ENCODE measurements around the gene LIN28B.

Gene LIN28B

GRCh38 chr6:105038259-105038658, 81.4 kb downstream of the LIN28B start:
- no peak for DNase-seq
- no peak overlapping the region for H3K27ac ChIP-seq
- no peak for TF ChIP-seq CTCF (IDR thresholded peaks at IDR 0.05)
- H3K4me1 ChIP-seq: no peaks in the 10 kb centered on the region
- intact Hi-C loops (cut with DNase I; ENCODE audit: low total_unique reads): no loop called here
- no peak overlapping the region for H3K4me3 ChIP-seq
- no peaks in the 10 kb centered on the region for H3K27me3 ChIP-seq
- no peaks in the 10 kb centered on the region for H3K36me3 ChIP-seq
- no peaks in the 10 kb centered on the region for H3K9me3 ChIP-seq

- H3K4me1 ChIP-seq: no peaks in the 10 kb centered on the region
- DNase-seq: no peak
- intact Hi-C loops (cut with DNase I; ENCODE audit: low total_unique reads): no loop called here
- no peaks in the 10 kb centered on the region for H3K9me3 ChIP-seq
- H3K27ac ChIP-seq: no peak overlapping the region
- TF ChIP-seq CTCF (IDR thresholded peaks at IDR 0.05): no peak
- H3K4me3 ChIP-seq: no peak overlapping the region
- no peaks in the 10 kb centered on the region for H3K36me3 ChIP-seq
- H3K27me3 ChIP-seq: no peaks in the 10 kb centered on the region
Measured at GRCh38 chr6:105041880-105042279, 85.0 kb downstream of the LIN28B start.

- no peak for DNase-seq
- Histone ChIP-seq H3K27ac (no peak overlapping the region), H3K4me3 (no peak overlapping the region), H3K36me3 (no peaks in the 10 kb centered on the region), H3K9me3 (no peaks in the 10 kb centered on the region), H3K27me3 (no peaks in the 10 kb centered on the region), H3K4me1 (no peaks in the 10 kb centered on the region)
- intact Hi-C loops (cut with DNase I; ENCODE audit: low total_unique reads): no loop called here
- TF ChIP-seq CTCF (IDR thresholded peaks at IDR 0.05): no peak
Measured at GRCh38 chr6:105042648-105043047, 85.7 kb downstream of the LIN28B start.

- no peaks in the 10 kb centered on the region for H3K4me1 ChIP-seq
- no peak for TF ChIP-seq CTCF (IDR thresholded peaks at IDR 0.05)
- no peak for DNase-seq
- no peaks in the 10 kb centered on the region for H3K9me3 ChIP-seq
- no peak overlapping the region for H3K4me3 ChIP-seq
- H3K36me3 ChIP-seq: no peaks in the 10 kb centered on the region
- intact Hi-C loops (cut with DNase I; ENCODE audit: low total_unique reads): no loop called here
- H3K27me3 ChIP-seq: no peaks in the 10 kb centered on the region
- no peak overlapping the region for H3K27ac ChIP-seq
Measured at GRCh38 chr6:105043979-105044378, 87.1 kb downstream of the LIN28B start.

GRCh38 chr6:105045526-105045925, 88.6 kb downstream of the LIN28B start:
- H3K27ac ChIP-seq: no peak overlapping the region
- no peaks in the 10 kb centered on the region for H3K4me1 ChIP-seq
- DNase-seq: no peak
- intact Hi-C loops (cut with DNase I; ENCODE audit: low total_unique reads): no loop called here
- no peaks in the 10 kb centered on the region for H3K27me3 ChIP-seq
- H3K4me3 ChIP-seq: no peak overlapping the region
- TF ChIP-seq CTCF (IDR thresholded peaks at IDR 0.05): no peak
- no peaks in the 10 kb centered on the region for H3K9me3 ChIP-seq
- no peaks in the 10 kb centered on the region for H3K36me3 ChIP-seq

GRCh38 chr6:105051941-105052471, 95.1 kb downstream of the LIN28B start:
- intact Hi-C loops (cut with DNase I; ENCODE audit: low total_unique reads): no loop called here

More at GRCh38 chr6:105051941-105052471, 95.1 kb downstream of the LIN28B start:
- H3K27ac ChIP-seq: no peak overlapping the region
- H3K36me3 ChIP-seq: no peaks in the 10 kb centered on the region
- no peaks in the 10 kb centered on the region for H3K27me3 ChIP-seq
- H3K4me3 ChIP-seq: no peak overlapping the region
- DNase-seq: no peak
- TF ChIP-seq CTCF (IDR thresholded peaks at IDR 0.05): no peak
- no peaks in the 10 kb centered on the region for H3K9me3 ChIP-seq
- H3K4me1 ChIP-seq: no peaks in the 10 kb centered on the region

Measured in tibial artery (tissue), 4 donors.